WTC11 (cell line): ENCODE results near the gene SPTLC2. TPM values are rescaled to one million over a fixed set of nuclear protein-coding genes. Genes with fewer than 3 reads are reported as not detected.
"Not testable (repeated sequence)": the region's sequence is repeated elsewhere in the genome, so short reads cannot be mapped to it uniquely, and the experiment has no call there.

ENCODE experiments used
- ATAC-seq: fragments of 200-7000 bp; cut with Tn5 transposase; 2 replicates; pipeline ENCODE4 v1.10.0; 2021; ENCODE audit warnings: mild to moderate bottlenecking, moderate library complexity
- CTCF ChIA-PET: fragments of 300-600 bp; sonication (Branson Sonifier 250); formaldehyde crosslinking; loops from one replicate; lab custom pipeline; 2021; ENCODE audit warnings: antibody characterized with exemption; lab: Charles Lee
- POLR2A ChIA-PET: fragments of 350-600 bp; sonication (Branson Sonifier 250); formaldehyde crosslinking; loops from one replicate; lab custom pipeline; 2021; ENCODE audit warnings: antibody characterized with exemption; lab: Charles Lee
- DNase-seq: peaks from one replicate; pipeline ENCODE4 v3.0.0; 2021; ENCODE audit warnings: low spot score
- H3K27ac Mint-ChIP-seq: 2 replicates; pipeline ENCODE4 v1.8.0; 2021; ENCODE audit warnings: mixed read lengths
- H3K27me3 Mint-ChIP-seq: 2 replicates; pipeline ENCODE4 v1.8.0; 2021; ENCODE audit warnings: low read depth, mild to moderate bottlenecking, moderate library complexity, mixed read lengths
- H3K36me3 Mint-ChIP-seq: 2 replicates; pipeline ENCODE4 v1.8.0; 2021; ENCODE audit warnings: mixed read lengths
- H3K4me1 Mint-ChIP-seq: 2 replicates; pipeline ENCODE4 v1.8.0; 2022; ENCODE audit warnings: mixed read lengths
- H3K4me3 Mint-ChIP-seq: 2 replicates; pipeline ENCODE4 v1.8.0; 2021; ENCODE audit warnings: mild to moderate bottlenecking, moderate library complexity, mixed read lengths
- H3K9me3 Mint-ChIP-seq: 2 replicates; pipeline ENCODE4 v1.8.0; 2021; ENCODE audit warnings: mixed read lengths
- E2F4 ChIP-seq: sonication (generic); formaldehyde crosslinking; IDR thresholded peaks from 2 replicates; pipeline ENCODE4 v1.8.1; 2022; ENCODE audit warnings: low read depth, mild to moderate bottlenecking, moderate library complexity, missing genetic modification reagents, borderline replicate concordance
- FOXJ3 ChIP-seq: sonication (generic); formaldehyde crosslinking; IDR thresholded peaks from 2 replicates; pipeline ENCODE4 v1.9.0; 2021; ENCODE audit warnings: missing genetic modification reagents, mild to moderate bottlenecking, borderline replicate concordance
- FOXK1 ChIP-seq: sonication (generic); formaldehyde crosslinking; IDR thresholded peaks from 2 replicates; pipeline ENCODE4 v1.8.0; 2022; ENCODE audit warnings: mild to moderate bottlenecking, moderate library complexity, missing genetic modification reagents
- MAX ChIP-seq: sonication (generic); formaldehyde crosslinking; IDR thresholded peaks from 2 replicates; pipeline ENCODE4 v1.8.0; 2022; ENCODE audit warnings: mild to moderate bottlenecking, missing genetic modification reagents
- MXD4 ChIP-seq: fragments of 250-450 bp; sonication (Bioruptor Pico); IDR thresholded peaks from 2 replicates; pipeline ENCODE4 v1.8.0; 2021; ENCODE audit warnings: mild to moderate bottlenecking, moderate library complexity, borderline replicate concordance
- MYBL2 ChIP-seq: sonication (generic); formaldehyde crosslinking; IDR thresholded peaks from 2 replicates; pipeline ENCODE4 v1.8.1; 2023; ENCODE audit warnings: mild to moderate bottlenecking, moderate library complexity, missing genetic modification reagents
- NFE2L1 ChIP-seq: sonication (generic); formaldehyde crosslinking; IDR thresholded peaks from 2 replicates; pipeline ENCODE4 v1.8.1; 2023; ENCODE audit warnings: missing genetic modification reagents
- RORB ChIP-seq: fragments of 250-450 bp; sonication (Bioruptor Pico); IDR thresholded peaks from 2 replicates; pipeline ENCODE4 v1.9.0; 2021; ENCODE audit warnings: mild to moderate bottlenecking
- TP53 ChIP-seq: sonication (generic); formaldehyde crosslinking; IDR thresholded peaks from 2 replicates; pipeline ENCODE4 v1.8.1; 2023; ENCODE audit warnings: mild to moderate bottlenecking, missing genetic modification reagents
- ZNF219 ChIP-seq: sonication (generic); formaldehyde crosslinking; IDR thresholded peaks from 2 replicates; pipeline ENCODE4 v1.8.0; 2023; ENCODE audit warnings: missing genetic modification reagents, mild to moderate bottlenecking, borderline replicate concordance
- ZNF232 ChIP-seq: sonication (generic); formaldehyde crosslinking; IDR thresholded peaks from 2 replicates; pipeline ENCODE4 v1.8.0; 2022; ENCODE audit warnings: mild to moderate bottlenecking, missing genetic modification reagents
- ZNF396 ChIP-seq: fragments of 250-450 bp; sonication (Bioruptor Pico); IDR thresholded peaks from 2 replicates; pipeline ENCODE4 v1.8.0; 2021; ENCODE audit warnings: mild to moderate bottlenecking, moderate library complexity, borderline replicate concordance
- total RNA-seq: library from RNA; stranded (reverse); gene quantifications from 3 replicates; pipeline ENCODE4 v1.2.3, GENCODE V29; 2021
- TF ChIP-seq, protein P1 (sequence below): fragments of 250-450 bp; sonication (Bioruptor Pico); IDR thresholded peaks from 2 replicates; pipeline ENCODE4 v1.9.0; 2021; ENCODE audit warnings: mild to moderate bottlenecking
- TF ChIP-seq, protein P2 (sequence below): sonication (generic); formaldehyde crosslinking; IDR thresholded peaks from 2 replicates; pipeline ENCODE4 v1.8.0; 2023; ENCODE audit warnings: missing genetic modification reagents, mild to moderate bottlenecking, borderline replicate concordance
- TF ChIP-seq, protein P3 (sequence below): sonication (generic); formaldehyde crosslinking; IDR thresholded peaks from 2 replicates; pipeline ENCODE4 v1.8.0; 2022; ENCODE audit warnings: missing genetic modification reagents
- TF ChIP-seq, protein P4 (sequence below): sonication (generic); formaldehyde crosslinking; IDR thresholded peaks from 2 replicates; pipeline ENCODE4 v1.8.1; 2022; ENCODE audit warnings: low read depth, missing genetic modification reagents, borderline replicate concordance

The SPTLC2 gene
- total RNA-seq, 1 experiment from 2014 or later = 40.1 TPM

- TF ChIP-seq, protein P1, sequence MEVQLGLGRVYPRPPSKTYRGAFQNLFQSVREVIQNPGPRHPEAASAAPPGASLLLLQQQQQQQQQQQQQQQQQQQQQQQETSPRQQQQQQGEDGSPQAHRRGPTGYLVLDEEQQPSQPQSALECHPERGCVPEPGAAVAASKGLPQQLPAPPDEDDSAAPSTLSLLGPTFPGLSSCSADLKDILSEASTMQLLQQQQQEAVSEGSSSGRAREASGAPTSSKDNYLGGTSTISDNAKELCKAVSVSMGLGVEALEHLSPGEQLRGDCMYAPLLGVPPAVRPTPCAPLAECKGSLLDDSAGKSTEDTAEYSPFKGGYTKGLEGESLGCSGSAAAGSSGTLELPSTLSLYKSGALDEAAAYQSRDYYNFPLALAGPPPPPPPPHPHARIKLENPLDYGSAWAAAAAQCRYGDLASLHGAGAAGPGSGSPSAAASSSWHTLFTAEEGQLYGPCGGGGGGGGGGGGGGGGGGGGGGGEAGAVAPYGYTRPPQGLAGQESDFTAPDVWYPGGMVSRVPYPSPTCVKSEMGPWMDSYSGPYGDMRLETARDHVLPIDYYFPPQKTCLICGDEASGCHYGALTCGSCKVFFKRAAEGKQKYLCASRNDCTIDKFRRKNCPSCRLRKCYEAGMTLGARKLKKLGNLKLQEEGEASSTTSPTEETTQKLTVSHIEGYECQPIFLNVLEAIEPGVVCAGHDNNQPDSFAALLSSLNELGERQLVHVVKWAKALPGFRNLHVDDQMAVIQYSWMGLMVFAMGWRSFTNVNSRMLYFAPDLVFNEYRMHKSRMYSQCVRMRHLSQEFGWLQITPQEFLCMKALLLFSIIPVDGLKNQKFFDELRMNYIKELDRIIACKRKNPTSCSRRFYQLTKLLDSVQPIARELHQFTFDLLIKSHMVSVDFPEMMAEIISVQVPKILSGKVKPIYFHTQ (CRISPR knock-in tag) = no peak
- TF ChIP-seq, all 79 proteins: peak for 0
Observed at GRCh38 chr14:77589099-77589498, 27.3 kb downstream of the SPTLC2 start (continued).

GRCh38 chr14:77588411-77589025 is 27.9 kb downstream of the SPTLC2 start:
- POLR2A ChIA-PET, H3K9me3 Mint-ChIP-seq, H3K4me1 Mint-ChIP-seq, CTCF ChIA-PET, DNase-seq, ATAC-seq, H3K36me3 Mint-ChIP-seq, H3K27me3 Mint-ChIP-seq, H3K27ac Mint-ChIP-seq, H3K4me3 Mint-ChIP-seq: not testable (repeated sequence)

GRCh38 chr14:77585385-77585784 is 31.1 kb downstream of the SPTLC2 start:
- Mint-ChIP-seq H3K36me3 (no peaks in the 10 kb centered on the region; the same call in 1 of the 2 replicates), H3K4me1 (peaks cover 4% of the 10 kb centered on the region; the same call in 1 of the 2 replicates), H3K4me3 (no peak overlapping the region), H3K27ac (no peak overlapping the region), H3K27me3 (no peaks in the 10 kb centered on the region), H3K9me3 (no peaks in the 10 kb centered on the region)
- no peak for DNase-seq
- ChIA-PET CTCF (no interaction called here), POLR2A (no interaction called here)
- TF ChIP-seq ZNF396 (CRISPR knock-in tag) (no peak), FOXJ3 (no peak), ZNF219 (CRISPR knock-in tag) (no peak)
- no peak for ATAC-seq

GRCh38 chr14:77584809-77585208 is 31.6 kb downstream of the SPTLC2 start:
- H3K27me3 Mint-ChIP-seq = no peaks in the 10 kb centered on the region
- H3K4me1 Mint-ChIP-seq = peaks cover 4% of the 10 kb centered on the region; the same call in 1 of the 2 replicates
- ATAC-seq (no peak), DNase-seq (no peak)
- CTCF ChIA-PET = no interaction called here
- POLR2A ChIA-PET = no interaction called here
- H3K36me3 Mint-ChIP-seq = no peaks in the 10 kb centered on the region; the same call in 1 of the 2 replicates
- no peak overlapping the region for H3K4me3 Mint-ChIP-seq
- H3K9me3 Mint-ChIP-seq = no peaks in the 10 kb centered on the region
- no peak overlapping the region for H3K27ac Mint-ChIP-seq
- TF ChIP-seq MAX (CRISPR knock-in tag) = no peak
- TF ChIP-seq TP53 (CRISPR knock-in tag) = no peak
- no peak for TF ChIP-seq E2F4 (CRISPR knock-in tag)
- TF ChIP-seq NFE2L1 (CRISPR knock-in tag) = no peak
- no peak for TF ChIP-seq MYBL2 (CRISPR knock-in tag)
- TF ChIP-seq MXD4 (CRISPR knock-in tag) = no peak
- TF ChIP-seq RORB = no peak
- TF ChIP-seq FOXK1 (CRISPR knock-in tag) = no peak
- TF ChIP-seq, protein P2, sequence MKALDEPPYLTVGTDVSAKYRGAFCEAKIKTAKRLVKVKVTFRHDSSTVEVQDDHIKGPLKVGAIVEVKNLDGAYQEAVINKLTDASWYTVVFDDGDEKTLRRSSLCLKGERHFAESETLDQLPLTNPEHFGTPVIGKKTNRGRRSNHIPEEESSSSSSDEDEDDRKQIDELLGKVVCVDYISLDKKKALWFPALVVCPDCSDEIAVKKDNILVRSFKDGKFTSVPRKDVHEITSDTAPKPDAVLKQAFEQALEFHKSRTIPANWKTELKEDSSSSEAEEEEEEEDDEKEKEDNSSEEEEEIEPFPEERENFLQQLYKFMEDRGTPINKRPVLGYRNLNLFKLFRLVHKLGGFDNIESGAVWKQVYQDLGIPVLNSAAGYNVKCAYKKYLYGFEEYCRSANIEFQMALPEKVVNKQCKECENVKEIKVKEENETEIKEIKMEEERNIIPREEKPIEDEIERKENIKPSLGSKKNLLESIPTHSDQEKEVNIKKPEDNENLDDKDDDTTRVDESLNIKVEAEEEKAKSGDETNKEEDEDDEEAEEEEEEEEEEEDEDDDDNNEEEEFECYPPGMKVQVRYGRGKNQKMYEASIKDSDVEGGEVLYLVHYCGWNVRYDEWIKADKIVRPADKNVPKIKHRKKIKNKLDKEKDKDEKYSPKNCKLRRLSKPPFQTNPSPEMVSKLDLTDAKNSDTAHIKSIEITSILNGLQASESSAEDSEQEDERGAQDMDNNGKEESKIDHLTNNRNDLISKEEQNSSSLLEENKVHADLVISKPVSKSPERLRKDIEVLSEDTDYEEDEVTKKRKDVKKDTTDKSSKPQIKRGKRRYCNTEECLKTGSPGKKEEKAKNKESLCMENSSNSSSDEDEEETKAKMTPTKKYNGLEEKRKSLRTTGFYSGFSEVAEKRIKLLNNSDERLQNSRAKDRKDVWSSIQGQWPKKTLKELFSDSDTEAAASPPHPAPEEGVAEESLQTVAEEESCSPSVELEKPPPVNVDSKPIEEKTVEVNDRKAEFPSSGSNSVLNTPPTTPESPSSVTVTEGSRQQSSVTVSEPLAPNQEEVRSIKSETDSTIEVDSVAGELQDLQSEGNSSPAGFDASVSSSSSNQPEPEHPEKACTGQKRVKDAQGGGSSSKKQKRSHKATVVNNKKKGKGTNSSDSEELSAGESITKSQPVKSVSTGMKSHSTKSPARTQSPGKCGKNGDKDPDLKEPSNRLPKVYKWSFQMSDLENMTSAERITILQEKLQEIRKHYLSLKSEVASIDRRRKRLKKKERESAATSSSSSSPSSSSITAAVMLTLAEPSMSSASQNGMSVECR (CRISPR knock-in tag) = no peak
- TF ChIP-seq, protein P3, sequence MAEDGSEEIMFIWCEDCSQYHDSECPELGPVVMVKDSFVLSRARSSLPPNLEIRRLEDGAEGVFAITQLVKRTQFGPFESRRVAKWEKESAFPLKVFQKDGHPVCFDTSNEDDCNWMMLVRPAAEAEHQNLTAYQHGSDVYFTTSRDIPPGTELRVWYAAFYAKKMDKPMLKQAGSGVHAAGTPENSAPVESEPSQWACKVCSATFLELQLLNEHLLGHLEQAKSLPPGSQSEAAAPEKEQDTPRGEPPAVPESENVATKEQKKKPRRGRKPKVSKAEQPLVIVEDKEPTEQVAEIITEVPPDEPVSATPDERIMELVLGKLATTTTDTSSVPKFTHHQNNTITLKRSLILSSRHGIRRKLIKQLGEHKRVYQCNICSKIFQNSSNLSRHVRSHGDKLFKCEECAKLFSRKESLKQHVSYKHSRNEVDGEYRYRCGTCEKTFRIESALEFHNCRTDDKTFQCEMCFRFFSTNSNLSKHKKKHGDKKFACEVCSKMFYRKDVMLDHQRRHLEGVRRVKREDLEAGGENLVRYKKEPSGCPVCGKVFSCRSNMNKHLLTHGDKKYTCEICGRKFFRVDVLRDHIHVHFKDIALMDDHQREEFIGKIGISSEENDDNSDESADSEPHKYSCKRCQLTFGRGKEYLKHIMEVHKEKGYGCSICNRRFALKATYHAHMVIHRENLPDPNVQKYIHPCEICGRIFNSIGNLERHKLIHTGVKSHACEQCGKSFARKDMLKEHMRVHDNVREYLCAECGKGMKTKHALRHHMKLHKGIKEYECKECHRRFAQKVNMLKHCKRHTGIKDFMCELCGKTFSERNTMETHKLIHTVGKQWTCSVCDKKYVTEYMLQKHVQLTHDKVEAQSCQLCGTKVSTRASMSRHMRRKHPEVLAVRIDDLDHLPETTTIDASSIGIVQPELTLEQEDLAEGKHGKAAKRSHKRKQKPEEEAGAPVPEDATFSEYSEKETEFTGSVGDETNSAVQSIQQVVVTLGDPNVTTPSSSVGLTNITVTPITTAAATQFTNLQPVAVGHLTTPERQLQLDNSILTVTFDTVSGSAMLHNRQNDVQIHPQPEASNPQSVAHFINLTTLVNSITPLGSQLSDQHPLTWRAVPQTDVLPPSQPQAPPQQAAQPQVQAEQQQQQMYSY (CRISPR knock-in tag) = no peak
- TF ChIP-seq, protein P4, sequence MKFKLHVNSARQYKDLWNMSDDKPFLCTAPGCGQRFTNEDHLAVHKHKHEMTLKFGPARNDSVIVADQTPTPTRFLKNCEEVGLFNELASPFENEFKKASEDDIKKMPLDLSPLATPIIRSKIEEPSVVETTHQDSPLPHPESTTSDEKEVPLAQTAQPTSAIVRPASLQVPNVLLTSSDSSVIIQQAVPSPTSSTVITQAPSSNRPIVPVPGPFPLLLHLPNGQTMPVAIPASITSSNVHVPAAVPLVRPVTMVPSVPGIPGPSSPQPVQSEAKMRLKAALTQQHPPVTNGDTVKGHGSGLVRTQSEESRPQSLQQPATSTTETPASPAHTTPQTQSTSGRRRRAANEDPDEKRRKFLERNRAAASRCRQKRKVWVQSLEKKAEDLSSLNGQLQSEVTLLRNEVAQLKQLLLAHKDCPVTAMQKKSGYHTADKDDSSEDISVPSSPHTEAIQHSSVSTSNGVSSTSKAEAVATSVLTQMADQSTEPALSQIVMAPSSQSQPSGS (CRISPR knock-in tag) = no peak
- no peak for TF ChIP-seq ZNF232 (CRISPR knock-in tag)
